Measurements from ENCODE around the gene UBA52. TPM values are rescaled to one million over a fixed set of nuclear protein-coding genes. Genes with fewer than 3 reads are reported as not detected.
"Not testable (repeated sequence)": the region's sequence is repeated elsewhere in the genome, so short reads cannot be mapped to it uniquely, and the experiment has no call there.

Gene UBA52
- total RNA-seq, 1 donor from 2014 or later: 733 TPM

DNA sequence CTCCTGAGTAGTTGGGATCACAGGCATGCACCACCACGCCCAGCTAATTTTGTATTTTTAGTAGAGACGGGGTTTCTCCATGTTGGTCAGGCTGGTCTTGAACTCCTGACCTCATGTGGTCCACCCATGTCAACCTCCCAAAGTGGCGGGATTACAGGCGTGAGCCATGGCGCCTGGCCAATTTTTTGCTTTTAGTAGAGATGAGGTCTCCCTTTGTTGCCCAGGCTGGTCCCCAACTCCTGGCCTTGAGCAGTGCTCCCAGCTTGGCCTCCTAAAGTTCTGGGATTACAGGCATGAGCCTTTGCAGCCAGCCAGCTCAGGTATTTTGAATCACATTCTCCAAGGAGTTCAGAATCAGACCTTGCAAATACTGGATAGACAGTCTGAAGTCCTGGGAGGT is 21.1 kb downstream of the UBA52 start:
- DNase-seq (ENCODE audit: low read depth in 2 of 2): not testable (repeated sequence)

DNA sequence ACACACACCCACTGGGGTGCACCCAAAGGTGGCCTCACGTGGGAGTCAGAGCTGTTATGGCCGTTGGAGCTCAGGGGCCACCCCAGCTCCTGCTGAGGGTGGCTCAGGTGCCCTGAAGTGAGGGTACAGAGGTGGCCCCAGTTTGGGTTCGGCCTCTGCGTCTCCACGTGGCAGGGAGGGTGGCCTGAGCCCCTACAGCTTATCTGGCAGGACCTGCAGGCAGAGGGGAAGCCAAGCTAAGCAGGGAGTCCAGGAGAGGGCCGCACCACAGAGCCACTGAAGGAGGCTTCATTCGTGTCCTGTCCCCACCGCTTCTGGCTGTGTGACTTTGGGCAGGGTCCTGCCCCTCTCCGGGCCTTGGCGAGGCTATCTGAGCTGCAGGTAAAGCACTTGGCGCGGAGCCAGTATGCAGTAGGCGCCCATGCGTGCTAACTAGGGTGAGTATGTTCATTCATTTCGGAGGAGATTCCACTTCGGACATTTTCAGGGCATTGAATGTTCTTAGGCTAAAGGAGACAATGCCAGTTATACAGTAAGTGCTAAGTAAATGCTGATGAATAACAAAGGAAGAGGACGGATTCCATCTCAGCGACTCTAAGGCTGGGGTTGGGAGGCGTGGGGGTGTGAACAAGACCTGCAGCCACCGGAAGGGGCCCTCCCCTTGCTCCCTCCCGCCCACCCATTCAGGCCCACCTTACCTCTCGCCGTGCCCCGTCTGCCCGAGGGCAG is 21.9 kb downstream of the UBA52 start:
- DNase-seq (ENCODE audit: low read depth in 2 of 2): no peak

- DNase-seq (ENCODE audit: low read depth in 2 of 2): peak in 1 of 2 donors; percentile 75
Observed at GRCh38 chr19:18594096-18594823, 22.6 kb downstream of the UBA52 start.

DNA sequence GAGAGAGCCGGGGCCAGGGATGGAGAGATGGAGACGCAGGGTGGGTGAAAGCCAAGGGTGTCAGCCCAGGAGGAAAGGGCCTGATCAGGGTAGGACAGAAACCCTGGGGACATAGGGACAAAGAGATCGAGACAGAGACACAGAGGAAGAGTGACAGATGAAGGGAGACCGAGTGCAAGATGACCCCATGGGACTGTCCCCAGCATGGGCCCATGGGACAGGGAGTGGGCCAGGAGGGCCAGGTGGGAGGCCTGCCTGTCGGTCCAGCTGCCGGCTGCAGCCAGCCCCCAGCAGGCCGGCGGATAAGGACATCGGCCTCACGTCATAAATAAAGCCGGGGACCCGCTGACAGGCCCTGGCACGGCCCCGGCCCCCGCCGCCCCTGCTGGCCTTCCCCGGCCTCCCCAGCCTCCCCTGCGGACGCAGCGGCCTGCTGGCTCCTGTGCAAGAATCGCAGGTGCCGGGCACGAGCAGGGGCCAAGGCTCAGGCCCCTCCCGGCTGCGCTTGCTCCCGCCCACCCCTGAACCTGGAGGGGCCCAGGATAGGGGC is 23.2 kb downstream of the UBA52 start:
- DNase-seq (ENCODE audit: low read depth in 2 of 2): no peak

DNA sequence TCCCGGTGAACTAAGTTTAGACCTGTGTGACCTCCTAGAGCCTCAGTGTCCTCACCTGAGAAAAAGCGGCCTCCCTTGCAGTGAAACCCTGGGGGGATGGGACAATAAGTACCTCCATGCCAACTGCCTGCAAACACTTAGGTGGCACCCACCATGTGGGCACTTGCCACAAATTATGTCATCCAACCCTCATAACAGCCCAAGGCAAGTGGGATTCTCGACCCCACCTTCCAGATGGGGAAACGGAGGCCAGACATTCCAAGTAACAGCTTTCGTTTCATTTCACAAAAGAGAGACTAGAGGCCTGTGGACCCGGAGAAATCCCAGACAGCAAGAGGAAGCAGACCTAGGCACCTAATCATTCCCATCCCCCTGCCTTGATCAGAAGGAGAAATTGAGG is 23.8 kb downstream of the UBA52 start:
- DNase-seq (ENCODE audit: low read depth in 2 of 2): no peak

GRCh38 chr19:18596752-18597157 is 25.1 kb downstream of the UBA52 start:
- DNase-seq (ENCODE audit: low read depth in 2 of 2): peak in 1 of 2 donors; percentile 52

- no peak for DNase-seq (ENCODE audit: low read depth in 2 of 2)
Observed at GRCh38 chr19:18597809-18598660, 26.4 kb downstream of the UBA52 start.

- DNase-seq (ENCODE audit: low read depth in 2 of 2): no peak
Observed at GRCh38 chr19:18599485-18599884, 27.8 kb downstream of the UBA52 start.

GRCh38 chr19:18600692-18601397 is 29.2 kb downstream of the UBA52 start:
- DNase-seq (ENCODE audit: low read depth in 2 of 2): not testable (repeated sequence)

DNA sequence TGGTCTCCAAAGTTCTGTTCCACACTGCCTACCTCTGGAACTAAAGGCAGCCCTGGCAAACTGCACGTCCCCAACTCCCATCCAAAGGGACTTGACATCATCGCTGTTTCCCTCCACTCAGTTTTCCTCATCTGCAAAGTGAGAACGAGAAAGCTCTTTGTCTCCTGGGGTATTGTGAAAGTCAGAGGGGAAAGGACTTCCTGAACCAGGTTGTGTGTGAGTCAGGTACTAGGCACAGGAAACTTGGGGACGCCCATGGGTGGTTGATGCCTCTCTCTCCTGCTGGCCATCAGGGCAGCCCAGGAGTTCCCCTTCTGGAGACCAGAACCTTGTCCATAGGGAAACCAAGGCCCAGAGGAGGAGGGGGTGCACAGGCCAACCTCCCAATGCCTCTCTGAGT is 30.2 kb downstream of the UBA52 start:
- DNase-seq (ENCODE audit: low read depth in 2 of 2): no peak

- DNase-seq (ENCODE audit: low read depth in 2 of 2): peak in 1 of 2 donors; percentile 20
Observed at GRCh38 chr19:18603255-18603957, 31.7 kb downstream of the UBA52 start.

- DNase-seq (ENCODE audit: low read depth in 2 of 2): no peak
Observed at GRCh38 chr19:18603958-18604819, 32.5 kb downstream of the UBA52 start.

GRCh38 chr19:18604820-18605159 is 33.1 kb downstream of the UBA52 start:
- no peak for DNase-seq (ENCODE audit: low read depth in 2 of 2)

DNA sequence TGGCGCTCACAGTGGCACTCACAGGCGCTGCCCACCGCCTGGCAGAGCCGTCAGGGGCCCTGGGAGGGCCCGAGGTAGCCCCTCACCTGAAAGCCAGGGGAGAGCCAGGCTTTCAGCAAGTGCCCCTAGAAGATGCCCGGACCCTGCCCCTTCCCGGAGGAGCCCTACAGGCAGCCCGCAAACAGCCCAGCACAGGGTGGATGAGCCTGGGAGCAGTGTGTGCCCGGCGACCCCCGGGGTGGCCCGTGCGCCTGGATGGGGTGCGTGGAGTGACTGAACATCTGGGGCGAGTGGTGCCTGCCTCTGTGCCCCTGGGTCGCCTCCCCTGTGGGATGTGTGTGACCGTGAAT is 33.5 kb downstream of the UBA52 start:
- no peak for DNase-seq (ENCODE audit: low read depth in 2 of 2)

DNA sequence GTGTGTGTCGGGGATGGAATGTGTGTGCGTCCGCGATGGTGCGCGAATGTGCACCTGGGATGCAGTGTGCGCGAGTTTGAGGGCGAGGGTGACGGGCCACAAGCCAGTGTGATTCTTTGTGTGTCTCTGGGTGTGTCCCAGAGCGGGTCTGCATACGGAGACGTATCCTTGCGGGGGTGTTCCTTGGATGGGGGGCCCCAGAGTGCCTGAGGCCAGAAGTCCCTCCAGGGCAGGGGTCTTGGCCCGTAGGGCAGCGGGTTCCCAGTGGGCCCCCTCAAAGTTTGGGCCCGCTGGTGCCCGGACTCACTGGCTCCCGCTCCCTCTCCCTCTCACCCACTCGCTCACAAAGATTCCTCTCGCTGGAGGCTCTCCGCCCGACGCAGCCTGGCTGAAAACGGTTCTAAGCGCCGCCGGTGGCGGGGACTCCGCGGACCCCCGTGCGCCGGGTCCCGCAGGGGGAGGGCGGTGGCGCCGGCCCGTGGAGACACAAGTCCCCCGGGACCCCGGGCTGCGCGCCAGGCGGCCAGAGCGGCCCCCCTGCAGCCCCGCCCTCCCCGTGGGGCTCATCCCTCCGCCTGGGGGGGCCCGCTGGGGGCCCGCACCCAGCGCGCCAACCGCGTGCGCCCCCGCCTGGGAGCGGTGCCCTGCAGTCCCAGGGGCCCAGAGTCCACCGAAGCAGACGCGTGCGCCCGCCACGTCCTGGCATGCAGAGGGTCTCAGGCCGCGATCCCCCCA is 34.1 kb downstream of the UBA52 start:
- no peak for DNase-seq (ENCODE audit: low read depth in 2 of 2)

- DNase-seq (ENCODE audit: low read depth in 2 of 2): no peak
Observed at GRCh38 chr19:18606281-18607225, 34.9 kb downstream of the UBA52 start, which contains the start of gene CRLF1. CRLF1 (minus strand) TSS chr19:18606799; CDS start chr19:18606656, 143 bp downstream.

DNA sequence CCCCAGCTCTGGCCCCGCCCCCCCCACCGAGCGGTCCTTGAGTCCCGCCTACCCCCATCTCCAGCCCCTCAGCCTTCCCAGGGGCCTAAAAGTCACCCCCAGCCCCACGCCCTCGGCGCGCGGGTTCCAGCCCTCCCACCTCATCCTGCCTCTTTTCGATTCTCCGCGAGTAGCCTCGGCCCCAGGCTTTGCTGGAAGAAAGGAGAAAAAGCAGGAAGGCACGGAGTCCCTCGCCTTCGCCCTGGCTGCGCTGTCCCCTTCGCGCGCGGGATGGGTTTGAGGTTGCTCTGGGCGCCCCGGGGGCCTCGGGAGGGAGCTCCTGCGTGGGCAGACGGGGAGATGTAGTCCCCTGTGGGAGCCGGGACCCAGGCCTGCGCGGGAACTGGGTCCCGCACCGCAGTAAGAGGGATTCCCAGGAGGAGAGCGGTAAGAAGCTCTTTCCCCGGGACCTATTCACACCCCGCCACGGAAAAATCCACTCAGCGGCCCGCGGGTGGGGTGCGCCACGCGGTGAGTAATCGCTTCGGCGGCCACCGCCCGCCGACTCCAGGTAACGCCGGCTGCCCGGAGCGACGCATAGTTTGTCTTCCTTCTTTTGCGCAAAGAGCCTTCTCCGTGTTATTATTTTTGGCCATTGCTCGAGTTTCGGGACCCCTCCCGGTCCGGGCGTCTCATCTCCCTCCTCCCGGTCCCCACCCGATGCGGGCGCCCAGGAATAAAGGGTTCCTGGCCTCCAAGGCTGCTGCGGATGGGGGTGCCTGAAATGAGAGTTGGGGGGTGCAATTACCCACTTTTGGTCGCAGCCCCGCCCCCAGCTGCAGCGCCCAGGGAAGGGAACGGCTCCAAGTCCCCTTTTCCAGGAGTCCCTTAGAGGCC is 35.8 kb downstream of the UBA52 start:
- DNase-seq (ENCODE audit: low read depth in 2 of 2): no peak

Data from dermis microvascular lymphatic vessel endothelial cell (primary cell).